Stimulated activated CD8-positive, alpha-beta memory T cell treated with anti-CD3 and anti-CD28 coated beads, Interleukin-7, amount 100 ng/mL, for 48 hours (primary cell): ENCODE data around the gene RANBP1.

Experiments used
- DNase-seq, 2 donors: peaks; one replicate each; pipeline ENCODE4 v3.0.0-alpha.2; 2020; ENCODE audit warnings: low read depth in 1 of 2; ENCODE audit errors: extremely low read depth in 1 of 2

RANBP1 gene

GRCh38 chr22:20133930-20134549, 18.1 kb downstream of the RANBP1 start:
- no peak for DNase-seq

GRCh38 chr22:20135265-20135664, 19.4 kb downstream of the RANBP1 start:
- DNase-seq = no peak

- no peak for DNase-seq
These were observed 20.1 kb downstream of the RANBP1 start for GRCh38 chr22:20135806-20136602.

- DNase-seq = no peak
These were observed 20.6 kb downstream of the RANBP1 start for GRCh38 chr22:20136603-20136873.

- no peak for DNase-seq
These were observed 21.2 kb downstream of the RANBP1 start for GRCh38 chr22:20137113-20137512.

DNA sequence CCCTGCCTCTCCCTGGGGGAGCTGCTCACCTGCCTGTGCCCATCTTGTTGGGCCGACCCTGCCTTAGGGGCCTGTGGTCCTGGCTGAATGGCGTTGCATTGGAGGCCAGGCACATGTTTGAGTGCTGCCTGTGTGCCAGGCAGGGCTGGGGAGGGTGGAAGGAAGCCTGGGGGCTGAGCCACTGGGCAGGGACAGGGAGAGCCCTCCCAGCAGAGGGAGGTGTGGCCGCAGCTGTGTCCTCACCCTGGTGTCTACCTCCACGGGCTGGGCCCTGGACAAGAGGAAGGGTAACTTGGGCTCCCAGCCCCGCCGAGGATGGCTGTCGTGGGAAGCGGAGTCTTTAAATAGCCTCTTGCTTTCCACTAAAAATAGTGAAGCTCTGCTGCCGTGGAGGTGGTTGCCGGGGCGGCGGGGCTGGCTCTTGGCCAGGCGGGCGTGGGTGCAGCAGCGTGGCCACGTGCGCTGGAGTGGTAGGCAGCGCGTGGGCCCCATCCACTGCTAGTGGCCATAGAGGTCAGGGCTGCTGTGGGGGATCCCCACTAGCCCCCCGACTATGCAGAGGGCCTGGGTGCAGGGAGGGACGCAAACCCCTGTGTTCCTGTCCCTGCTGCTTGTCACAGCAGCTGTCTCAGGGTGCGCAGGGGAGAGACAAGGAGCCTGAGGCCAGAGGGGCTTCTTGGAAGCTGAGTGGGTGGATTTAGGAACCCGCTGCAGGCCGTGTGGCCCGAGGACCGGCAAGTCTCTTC, 21.9 kb downstream of the RANBP1 start:
- DNase-seq = no peak

DNA sequence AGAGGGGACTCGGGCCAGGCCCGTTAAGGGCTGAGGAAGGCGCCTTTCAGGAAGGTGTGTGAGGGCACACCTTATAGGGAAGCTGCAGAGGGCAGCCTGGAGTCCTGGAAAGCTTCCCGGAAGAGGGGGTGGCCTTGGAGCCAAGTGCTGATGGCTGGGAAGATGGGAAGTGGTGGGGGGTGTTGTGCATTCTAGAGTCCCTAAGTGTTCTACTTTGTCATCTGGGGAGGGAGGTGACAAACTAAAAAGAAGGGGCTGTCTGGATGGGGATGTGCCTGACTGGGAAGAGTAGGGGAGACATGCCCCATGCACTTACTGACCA, 22.5 kb downstream of the RANBP1 start:
- no peak for DNase-seq

DNA sequence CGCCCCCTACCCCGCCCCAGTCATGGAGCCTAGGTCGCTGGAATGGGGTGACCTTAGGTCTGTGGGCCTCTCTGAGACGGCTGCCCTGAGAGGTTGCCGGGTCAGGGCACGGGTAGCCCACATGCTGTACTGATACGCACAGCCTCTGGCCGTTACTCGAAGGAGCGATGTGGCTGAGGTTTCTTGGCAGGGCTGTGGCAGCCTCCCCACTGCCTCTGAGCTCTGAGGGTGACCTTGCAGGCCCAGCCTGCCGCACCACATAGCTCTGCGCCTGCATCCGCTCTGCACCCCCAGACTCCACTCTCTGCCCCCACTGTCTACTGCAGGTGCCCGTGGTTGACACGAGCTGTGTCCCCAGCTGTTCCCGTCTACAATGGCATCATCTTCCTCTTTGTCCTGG, 23.0 kb downstream of the RANBP1 start:
- no peak for DNase-seq

DNA sequence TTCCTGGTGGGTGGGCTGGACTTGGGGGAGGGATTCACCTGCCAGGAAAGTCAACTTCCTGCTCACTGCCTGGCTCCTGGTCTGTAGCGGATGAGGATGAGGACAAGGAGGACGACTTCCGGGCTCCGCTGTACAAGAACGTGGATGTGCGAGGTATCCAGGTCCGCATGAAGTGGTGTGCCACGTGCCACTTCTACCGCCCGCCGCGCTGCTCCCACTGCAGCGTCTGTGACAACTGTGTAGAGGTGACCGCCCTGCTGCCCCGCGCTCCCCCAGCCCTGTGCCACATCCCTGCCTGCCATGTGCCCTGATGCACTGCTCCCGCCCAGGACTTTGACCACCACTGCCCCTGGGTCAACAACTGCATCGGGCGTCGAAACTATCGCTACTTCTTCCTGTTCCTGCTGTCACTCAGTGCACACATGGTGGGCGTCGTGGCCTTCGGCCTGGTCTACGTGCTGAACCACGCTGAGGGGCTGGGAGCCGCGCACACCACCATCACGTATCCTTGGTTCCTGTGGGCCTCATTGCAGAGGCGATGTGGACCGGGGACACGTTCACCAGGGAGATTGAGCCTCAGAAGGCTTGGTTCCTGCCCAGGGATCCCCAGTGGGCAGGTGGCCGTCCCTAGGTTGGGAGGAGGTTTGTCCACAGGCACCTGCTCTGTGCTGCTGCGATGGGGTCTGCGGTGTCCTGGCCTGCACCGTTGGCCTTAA, 23.6 kb downstream of the RANBP1 start:
- DNase-seq = no peak

DNA sequence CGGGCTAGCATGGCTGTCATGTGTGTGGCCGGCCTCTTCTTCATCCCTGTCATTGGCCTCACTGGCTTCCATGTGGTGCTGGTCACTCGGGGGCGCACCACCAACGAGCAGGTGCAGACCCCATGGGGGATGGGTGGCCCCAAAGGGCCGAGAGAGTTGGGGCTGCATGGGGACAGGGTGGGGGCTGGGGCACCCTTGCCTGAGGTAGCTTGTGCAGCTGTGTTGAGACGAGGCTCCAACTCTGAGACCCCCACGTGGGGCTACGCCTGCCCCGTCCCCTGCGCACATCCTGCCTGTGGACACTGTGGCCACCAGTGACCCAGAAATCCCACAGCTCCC, 24.2 kb downstream of the RANBP1 start:
- DNase-seq = no peak

DNA sequence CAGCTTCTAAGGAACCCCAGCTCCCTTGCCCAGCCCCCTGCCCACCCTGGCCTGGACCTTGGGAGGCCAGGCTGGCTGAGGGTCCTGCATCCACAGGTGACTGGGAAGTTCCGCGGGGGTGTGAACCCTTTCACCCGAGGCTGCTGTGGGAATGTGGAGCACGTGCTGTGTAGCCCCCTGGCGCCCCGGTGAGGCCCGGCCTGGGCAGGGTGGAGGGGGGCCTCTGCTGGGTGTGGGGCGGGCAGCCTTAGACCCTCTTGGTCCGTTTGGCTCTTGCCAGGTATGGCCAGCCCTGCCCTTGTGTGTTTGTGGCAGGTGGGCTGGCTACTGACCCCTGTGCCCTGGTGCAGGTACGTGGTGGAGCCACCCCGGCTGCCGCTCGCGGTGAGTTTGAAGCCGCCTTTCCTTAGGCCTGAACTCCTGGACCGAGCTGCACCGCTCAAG, 24.6 kb downstream of the RANBP1 start:
- no peak for DNase-seq

DNA sequence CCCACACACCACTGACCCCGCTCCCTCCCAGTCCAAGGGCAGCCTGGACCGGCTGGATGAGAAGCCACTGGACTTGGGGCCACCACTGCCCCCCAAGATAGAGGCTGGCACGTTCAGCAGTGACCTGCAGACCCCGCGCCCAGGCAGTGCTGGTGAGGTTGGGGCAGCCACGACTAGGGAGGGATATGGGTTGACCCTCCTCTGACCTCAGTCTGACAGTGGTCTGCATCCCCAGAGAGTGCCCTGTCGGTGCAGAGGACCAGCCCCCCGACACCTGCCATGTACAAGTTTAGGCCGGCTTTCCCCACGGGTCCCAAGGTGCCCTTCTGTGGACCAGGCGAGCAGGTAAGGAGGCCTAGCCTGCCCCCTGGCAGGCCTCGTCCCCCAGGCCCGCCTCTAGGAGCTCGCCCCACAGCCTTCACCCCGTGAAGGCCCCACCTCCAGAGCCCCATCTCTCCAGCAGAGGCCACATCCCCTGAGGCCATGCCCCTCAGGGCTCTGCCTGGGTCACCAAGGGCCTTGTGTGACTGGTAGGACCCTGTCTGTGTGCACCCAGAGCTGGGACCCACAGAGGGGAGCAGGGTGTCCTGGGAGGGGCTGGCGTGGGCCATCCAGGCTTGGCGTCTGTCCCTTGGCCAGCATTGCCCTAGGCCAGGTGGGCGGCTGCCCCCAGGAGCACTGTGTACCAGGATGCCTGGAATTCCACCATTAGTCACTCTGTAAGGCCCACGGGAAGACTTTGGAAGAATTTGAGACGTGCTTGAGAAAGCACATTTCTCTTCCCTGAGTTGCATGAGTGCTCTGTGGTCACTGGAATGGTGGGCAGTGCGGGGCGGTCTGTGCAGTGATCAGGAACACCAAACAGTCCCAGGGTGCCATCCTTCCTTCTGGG, 25.5 kb downstream of the RANBP1 start:
- no peak for DNase-seq

DNA sequence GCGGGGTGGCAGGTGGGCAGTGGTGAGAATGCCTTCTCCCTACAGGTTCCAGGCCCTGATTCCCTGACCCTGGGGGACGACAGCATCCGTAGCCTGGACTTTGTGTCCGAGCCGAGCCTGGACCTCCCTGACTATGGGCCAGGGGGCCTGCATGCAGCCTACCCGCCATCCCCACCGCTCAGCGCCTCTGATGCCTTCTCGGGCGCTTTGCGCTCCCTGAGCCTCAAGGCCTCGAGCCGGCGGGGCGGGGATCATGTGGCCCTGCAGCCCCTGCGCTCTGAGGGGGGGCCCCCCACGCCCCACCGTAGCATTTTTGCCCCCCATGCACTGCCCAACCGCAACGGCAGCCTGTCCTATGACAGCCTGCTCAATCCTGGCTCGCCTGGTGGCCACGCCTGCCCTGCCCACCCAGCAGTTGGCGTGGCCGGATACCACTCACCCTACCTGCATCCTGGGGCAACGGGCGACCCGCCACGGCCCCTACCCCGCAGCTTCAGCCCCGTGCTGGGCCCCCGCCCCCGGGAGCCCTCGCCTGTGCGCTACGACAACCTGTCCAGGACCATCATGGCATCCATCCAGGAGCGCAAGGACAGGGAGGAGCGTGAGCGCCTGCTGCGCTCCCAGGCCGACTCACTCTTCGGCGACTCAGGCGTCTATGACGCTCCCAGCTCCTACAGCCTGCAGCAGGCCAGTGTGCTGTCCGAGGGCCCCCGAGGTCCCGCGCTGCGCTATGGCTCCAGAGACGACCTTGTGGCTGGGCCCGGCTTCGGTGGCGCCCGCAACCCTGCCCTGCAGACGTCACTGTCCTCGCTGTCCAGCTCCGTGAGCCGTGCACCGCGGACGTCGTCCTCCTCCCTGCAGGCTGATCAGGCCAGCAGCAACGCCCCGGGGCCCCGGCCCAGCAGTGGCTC, 27.1 kb downstream of the RANBP1 start:
- no peak for DNase-seq

DNA sequence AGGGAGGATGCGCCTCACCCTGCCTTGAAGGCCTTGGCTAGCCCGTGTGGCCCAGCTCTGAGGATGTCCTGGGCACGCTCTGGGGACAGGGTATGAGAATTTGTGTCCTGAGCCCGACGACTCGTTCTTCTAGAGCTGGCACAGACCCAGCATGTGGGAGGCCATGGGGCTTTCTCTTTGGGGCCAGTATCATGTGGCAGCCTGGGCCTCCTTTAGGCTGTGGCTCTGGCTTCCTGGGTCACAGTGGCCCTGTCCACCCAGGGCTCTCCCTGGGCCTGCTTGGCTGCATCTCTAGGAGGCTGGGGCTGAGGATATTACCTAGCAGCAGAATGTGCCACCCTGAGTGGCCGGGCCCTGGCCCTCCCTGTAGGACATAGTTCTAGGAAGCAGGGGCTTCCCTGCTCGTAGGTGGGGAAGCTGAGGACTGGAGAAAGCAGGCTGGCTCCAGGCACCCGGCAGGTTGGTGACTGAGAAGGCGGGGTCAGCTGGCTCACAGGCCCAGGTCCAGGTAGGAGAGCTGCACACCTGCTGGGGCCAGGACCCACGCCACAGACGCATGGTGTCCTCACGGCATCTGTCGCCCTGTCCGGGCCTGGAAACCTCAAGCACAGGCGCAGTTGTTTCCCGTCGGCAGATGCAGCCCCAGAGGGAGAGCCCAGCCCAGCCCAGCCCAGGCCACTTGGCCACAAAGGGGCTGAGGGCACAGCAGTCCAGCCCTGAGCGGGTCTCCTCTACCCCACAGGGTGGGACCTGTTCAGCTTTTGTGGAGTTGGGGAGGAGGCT, 28.2 kb downstream of the RANBP1 start:
- DNase-seq = no peak

DNA sequence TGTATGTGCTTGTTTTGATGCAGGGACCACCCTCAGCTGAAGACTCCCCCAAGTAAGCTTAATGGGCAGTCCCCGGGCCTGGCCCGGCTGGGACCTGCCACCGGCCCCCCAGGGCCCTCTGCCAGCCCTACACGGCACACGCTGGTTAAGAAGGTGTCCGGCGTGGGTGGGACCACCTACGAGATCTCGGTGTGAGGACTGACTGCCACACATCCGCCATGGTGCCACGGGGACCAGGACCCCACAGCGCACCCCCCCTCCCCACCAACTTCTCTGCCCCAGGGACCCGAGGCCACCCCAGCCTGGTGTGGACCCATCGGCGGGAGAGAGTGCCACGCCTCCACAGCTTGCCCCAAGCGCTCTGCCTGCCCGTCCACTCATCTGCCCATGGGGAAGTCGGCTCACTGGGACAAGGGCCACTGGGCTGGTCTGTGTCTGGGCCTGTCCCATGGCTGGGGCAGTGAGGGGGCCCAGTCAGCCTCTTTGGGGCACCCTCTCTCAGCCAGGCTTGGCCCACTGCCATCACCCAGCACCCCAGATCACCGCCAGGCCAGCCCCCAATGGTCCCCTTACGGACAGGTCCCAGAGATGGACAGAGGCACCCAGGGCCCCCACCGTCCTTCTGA, 29.4 kb downstream of the RANBP1 start:
- no peak for DNase-seq

DNA sequence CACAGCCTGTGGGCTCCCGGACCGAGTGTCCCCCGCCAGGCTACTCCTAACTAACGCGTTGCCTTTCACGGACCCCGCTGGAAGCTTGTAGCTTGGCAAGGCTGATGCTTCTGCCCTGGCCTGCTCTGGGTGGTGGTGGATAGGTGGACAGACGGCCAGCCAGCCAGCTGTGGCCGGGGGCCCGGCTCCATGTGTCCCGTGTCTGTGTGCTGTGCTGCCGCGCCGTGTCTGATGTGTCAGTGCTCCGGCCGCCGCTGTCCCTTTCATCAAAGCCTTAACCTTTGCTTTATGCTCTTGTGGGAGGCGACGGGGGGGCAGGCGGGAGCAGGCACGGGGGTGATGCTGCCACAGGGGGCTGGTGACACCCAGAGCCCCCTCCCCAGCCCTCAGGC, 29.9 kb downstream of the RANBP1 start:
- no peak for DNase-seq

GRCh38 chr22:20146777-20147176, 30.9 kb downstream of the RANBP1 start:
- no peak for DNase-seq

DNA sequence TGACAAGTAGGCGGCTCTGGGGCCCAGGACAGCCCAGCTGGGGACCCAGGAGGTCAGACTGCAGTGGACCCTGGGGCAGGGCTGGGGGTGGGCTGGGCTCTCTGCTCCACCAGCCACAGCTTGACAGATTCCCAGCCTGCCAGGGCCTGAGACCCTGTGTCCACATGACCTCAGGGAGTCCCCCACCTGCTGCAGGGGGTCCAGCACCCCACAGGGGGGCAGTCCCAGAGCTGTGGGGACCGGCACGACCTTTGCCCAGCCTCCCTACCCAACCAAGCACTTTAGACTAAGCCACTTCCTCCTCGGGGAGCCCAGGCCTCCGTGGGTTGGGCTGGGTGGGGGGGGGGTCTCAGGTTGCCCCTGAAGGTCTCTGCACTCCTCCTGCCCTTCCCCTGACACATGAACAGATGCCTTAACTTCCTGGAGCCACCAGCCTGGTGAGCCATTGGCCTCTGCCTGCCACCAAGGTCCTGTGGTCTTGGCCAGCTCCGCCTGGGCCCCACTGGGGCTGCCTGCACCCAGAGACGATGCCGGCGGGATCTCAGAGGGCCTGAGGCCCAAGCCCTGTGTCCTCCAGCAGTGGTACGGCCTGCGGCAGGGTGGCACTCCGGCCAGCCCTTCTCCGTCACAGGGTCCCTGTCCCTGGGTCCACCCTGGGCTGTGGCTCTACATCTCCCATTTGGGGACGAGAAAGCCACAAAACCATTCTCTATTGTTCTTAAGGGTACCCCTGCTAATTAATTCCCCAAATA, 31.5 kb downstream of the RANBP1 start:
- DNase-seq = no peak
